ENCODE measurements around the gene ZNF277. TPM values are rescaled to one million over a fixed set of nuclear protein-coding genes. Genes with fewer than 3 reads are reported as not detected.

Gene ZNF277
- total RNA-seq, 4 donors from 2014 or later = 19.2 to 45.6 (median 32.8) TPM

DNA sequence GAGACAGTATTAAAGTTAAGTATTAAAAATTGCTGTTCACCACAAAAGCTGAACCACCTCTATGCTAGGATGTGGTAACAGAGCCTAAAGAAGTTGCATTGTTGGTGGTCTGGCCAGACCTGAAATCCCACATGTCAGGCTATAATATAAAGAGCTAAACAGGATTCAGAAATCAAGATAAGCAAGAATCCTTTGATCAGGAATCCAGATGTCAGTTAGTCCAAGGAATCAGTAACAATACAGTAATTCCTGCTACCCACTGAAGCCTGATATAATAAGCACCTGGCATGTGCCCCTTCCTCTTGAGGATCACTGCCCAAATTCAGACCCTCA is 48.9 kb downstream of the ZNF277 start:
- TF ChIP-seq POLR2A (IDR thresholded peaks at IDR 0.05) = no peak
- TF ChIP-seq, protein P1, sequence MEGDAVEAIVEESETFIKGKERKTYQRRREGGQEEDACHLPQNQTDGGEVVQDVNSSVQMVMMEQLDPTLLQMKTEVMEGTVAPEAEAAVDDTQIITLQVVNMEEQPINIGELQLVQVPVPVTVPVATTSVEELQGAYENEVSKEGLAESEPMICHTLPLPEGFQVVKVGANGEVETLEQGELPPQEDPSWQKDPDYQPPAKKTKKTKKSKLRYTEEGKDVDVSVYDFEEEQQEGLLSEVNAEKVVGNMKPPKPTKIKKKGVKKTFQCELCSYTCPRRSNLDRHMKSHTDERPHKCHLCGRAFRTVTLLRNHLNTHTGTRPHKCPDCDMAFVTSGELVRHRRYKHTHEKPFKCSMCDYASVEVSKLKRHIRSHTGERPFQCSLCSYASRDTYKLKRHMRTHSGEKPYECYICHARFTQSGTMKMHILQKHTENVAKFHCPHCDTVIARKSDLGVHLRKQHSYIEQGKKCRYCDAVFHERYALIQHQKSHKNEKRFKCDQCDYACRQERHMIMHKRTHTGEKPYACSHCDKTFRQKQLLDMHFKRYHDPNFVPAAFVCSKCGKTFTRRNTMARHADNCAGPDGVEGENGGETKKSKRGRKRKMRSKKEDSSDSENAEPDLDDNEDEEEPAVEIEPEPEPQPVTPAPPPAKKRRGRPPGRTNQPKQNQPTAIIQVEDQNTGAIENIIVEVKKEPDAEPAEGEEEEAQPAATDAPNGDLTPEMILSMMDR (IDR thresholded peaks at IDR 0.05) = no peak
- no peak for DNase-seq (ENCODE audit: low spot score in 2 of 2)
- intact Hi-C loops (cut with DNase I; ENCODE audit: low total_unique reads) = no loop called here
- H3K4me3 ChIP-seq (ENCODE audit: low read depth, poor library complexity, severe bottlenecking) = no peak overlapping the region

- H3K4me3 ChIP-seq (ENCODE audit: low read depth, poor library complexity, severe bottlenecking) = no peak overlapping the region
- intact Hi-C loops (cut with DNase I; ENCODE audit: low total_unique reads) = no loop called here
- DNase-seq (ENCODE audit: low spot score in 2 of 2) = no peak
- 88 to 95% methylated on average over 2 of the region's 2 CpGs for WGBS, 2 donors
- TF ChIP-seq POLR2A (IDR thresholded peaks at IDR 0.05) = no peak
- TF ChIP-seq, protein P1 (IDR thresholded peaks at IDR 0.05) = no peak
Measured at GRCh38 chr7:112257073-112257472, 50.6 kb downstream of the ZNF277 start.

- no peak for DNase-seq (ENCODE audit: low spot score in 2 of 2)
- intact Hi-C loops (cut with DNase I; ENCODE audit: low total_unique reads) = no loop called here
- no peak overlapping the region for H3K4me3 ChIP-seq (ENCODE audit: low read depth, poor library complexity, severe bottlenecking)
- WGBS, 2 donors = 96 to 98% methylated on average over 2 of the region's 2 CpGs
- no peak for TF ChIP-seq POLR2A (IDR thresholded peaks at IDR 0.05)
- TF ChIP-seq, protein P1 (IDR thresholded peaks at IDR 0.05) = no peak
Measured at GRCh38 chr7:112260911-112261310, 54.4 kb downstream of the ZNF277 start.

DNA sequence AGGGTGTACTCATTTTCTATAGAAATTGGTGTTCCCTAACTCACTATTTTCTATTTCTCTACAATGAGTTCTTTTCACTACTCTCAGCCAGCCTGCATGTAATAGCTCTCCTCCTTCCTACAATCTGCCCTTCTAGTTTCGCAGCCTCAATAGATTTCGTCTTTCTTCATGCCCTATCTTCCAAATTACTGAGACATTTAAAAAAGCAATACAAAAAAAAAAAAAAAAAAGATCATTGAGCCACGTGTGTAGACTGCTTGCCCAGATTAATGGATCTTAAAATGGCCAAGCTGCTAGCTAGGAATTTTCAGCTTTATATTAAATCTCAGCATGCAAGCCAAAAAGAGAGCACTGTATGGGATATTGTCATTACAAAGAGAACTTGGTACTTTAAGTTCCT is 55.5 kb downstream of the ZNF277 start:
- TF ChIP-seq, protein P1 (IDR thresholded peaks at IDR 0.05) = no peak
- TF ChIP-seq POLR2A (IDR thresholded peaks at IDR 0.05) = no peak
- 82 to 84% methylated on average over 3 of the region's 3 CpGs for WGBS, 2 donors
- DNase-seq (ENCODE audit: low spot score in 2 of 2) = no peak
- H3K4me3 ChIP-seq (ENCODE audit: low read depth, poor library complexity, severe bottlenecking) = no peak overlapping the region
- intact Hi-C loops (cut with DNase I; ENCODE audit: low total_unique reads) = no loop called here

- WGBS, 2 donors = 86 to 91% methylated on average over 2 of the region's 2 CpGs
- H3K4me3 ChIP-seq (ENCODE audit: low read depth, poor library complexity, severe bottlenecking) = no peak overlapping the region
- TF ChIP-seq, protein P1 (IDR thresholded peaks at IDR 0.05) = no peak
- TF ChIP-seq POLR2A (IDR thresholded peaks at IDR 0.05) = no peak
- DNase-seq (ENCODE audit: low spot score in 2 of 2) = no peak
- intact Hi-C loops (cut with DNase I; ENCODE audit: low total_unique reads) = no loop called here
Measured at GRCh38 chr7:112262855-112263487, 56.5 kb downstream of the ZNF277 start.

GRCh38 chr7:112263519-112263918 is 57.0 kb downstream of the ZNF277 start:
- intact Hi-C loops (cut with DNase I; ENCODE audit: low total_unique reads) = no loop called here
- no peak for TF ChIP-seq POLR2A (IDR thresholded peaks at IDR 0.05)
- TF ChIP-seq, protein P1 (IDR thresholded peaks at IDR 0.05) = no peak
- no peak for DNase-seq (ENCODE audit: low spot score in 2 of 2)
- no peak overlapping the region for H3K4me3 ChIP-seq (ENCODE audit: low read depth, poor library complexity, severe bottlenecking)
